BE2C (cell line): ENCODE measurements around the gene MAG.

Experiments
- DNase-seq: peaks from one replicate; pipeline ENCODE4 v3.0.0-alpha.2; 2020
- H3K27me3 ChIP-seq: fragments of 250-450 bp; sonication (Bioruptor Pico); 2 replicates; pipeline ENCODE4 v1.5.1; 2020; ENCODE audit warnings: mild to moderate bottlenecking
- H3K36me3 ChIP-seq: fragments of 250-450 bp; sonication (Bioruptor Pico); 2 replicates; pipeline ENCODE4 v1.5.1; 2020; ENCODE audit warnings: mild to moderate bottlenecking
- H3K4me1 ChIP-seq: fragments of 250-450 bp; sonication (Bioruptor Pico); 2 replicates; pipeline ENCODE4 v1.5.1; 2020
- H3K4me3 ChIP-seq: 2 replicates; pipeline ENCODE4 v1.5.1; 2011; ENCODE audit warnings: low read depth, low read length
- H3K9me3 ChIP-seq: fragments of 250-450 bp; sonication (Bioruptor Pico); 2 replicates; pipeline ENCODE4 v1.5.1; 2020
- TF ChIP-seq, protein P1 (sequence below): IDR thresholded peaks from 2 replicates; pipeline ENCODE4 v1.5.1; 2012; ENCODE audit warnings: mild to moderate bottlenecking, low read depth, low read length

The MAG gene

GRCh38 chr19:35299523-35300338 is 7.8 kb downstream of the MAG start:
- Histone ChIP-seq H3K9me3 (peaks cover 7% of the 10 kb centered on the region), H3K4me1 (no peaks in the 10 kb centered on the region), H3K4me3 (no peak overlapping the region)

DNA sequence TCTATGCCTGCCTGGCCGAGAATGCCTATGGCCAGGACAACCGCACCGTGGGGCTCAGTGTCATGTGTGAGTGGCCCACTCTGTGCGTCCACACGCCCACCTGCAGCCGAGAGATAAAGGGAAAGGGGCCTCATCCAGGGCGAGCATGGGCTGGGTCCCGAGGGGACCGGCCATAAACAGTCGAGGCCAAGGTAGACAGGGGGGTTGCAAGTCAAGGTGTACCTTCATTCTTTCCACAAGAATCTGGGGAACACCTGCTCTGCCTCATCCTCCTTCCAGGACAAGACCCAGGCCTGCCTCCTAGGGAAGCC is 8.3 kb downstream of the MAG start:
- Histone ChIP-seq H3K36me3 (no peaks in the 10 kb centered on the region), H3K4me3 (no peak overlapping the region), H3K9me3 (peaks cover 7% of the 10 kb centered on the region), H3K27me3 (peaks cover 7% of the 10 kb centered on the region; the same call in 1 of the 2 replicates), H3K4me1 (no peaks in the 10 kb centered on the region)
- TF ChIP-seq, protein P1, sequence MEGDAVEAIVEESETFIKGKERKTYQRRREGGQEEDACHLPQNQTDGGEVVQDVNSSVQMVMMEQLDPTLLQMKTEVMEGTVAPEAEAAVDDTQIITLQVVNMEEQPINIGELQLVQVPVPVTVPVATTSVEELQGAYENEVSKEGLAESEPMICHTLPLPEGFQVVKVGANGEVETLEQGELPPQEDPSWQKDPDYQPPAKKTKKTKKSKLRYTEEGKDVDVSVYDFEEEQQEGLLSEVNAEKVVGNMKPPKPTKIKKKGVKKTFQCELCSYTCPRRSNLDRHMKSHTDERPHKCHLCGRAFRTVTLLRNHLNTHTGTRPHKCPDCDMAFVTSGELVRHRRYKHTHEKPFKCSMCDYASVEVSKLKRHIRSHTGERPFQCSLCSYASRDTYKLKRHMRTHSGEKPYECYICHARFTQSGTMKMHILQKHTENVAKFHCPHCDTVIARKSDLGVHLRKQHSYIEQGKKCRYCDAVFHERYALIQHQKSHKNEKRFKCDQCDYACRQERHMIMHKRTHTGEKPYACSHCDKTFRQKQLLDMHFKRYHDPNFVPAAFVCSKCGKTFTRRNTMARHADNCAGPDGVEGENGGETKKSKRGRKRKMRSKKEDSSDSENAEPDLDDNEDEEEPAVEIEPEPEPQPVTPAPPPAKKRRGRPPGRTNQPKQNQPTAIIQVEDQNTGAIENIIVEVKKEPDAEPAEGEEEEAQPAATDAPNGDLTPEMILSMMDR, result no peak
- DNase-seq, result no peak

More at GRCh38 chr19:35299523-35300338, 7.8 kb downstream of the MAG start:
- H3K36me3 ChIP-seq, result no peaks in the 10 kb centered on the region
- TF ChIP-seq, protein P1, result no peak
- H3K27me3 ChIP-seq, result peaks cover 9% of the 10 kb centered on the region; the same call in 1 of the 2 replicates
- DNase-seq, result peak; percentile 75

- Histone ChIP-seq H3K36me3 (no peaks in the 10 kb centered on the region), H3K9me3 (peaks cover 7% of the 10 kb centered on the region), H3K4me3 (no peak overlapping the region), H3K4me1 (no peaks in the 10 kb centered on the region), H3K27me3 (no peaks in the 10 kb centered on the region)
- TF ChIP-seq, protein P1, result no peak
- no peak for DNase-seq
These were observed 10.0 kb downstream of the MAG start for GRCh38 chr19:35301961-35302360.

GRCh38 chr19:35302446-35302845 is 10.5 kb downstream of the MAG start:
- no peak for DNase-seq
- H3K9me3 ChIP-seq, result peaks cover 7% of the 10 kb centered on the region
- TF ChIP-seq, protein P1, result no peak
- no peaks in the 10 kb centered on the region for H3K4me1 ChIP-seq
- H3K36me3 ChIP-seq, result no peaks in the 10 kb centered on the region
- no peak overlapping the region for H3K4me3 ChIP-seq
- no peaks in the 10 kb centered on the region for H3K27me3 ChIP-seq

DNA sequence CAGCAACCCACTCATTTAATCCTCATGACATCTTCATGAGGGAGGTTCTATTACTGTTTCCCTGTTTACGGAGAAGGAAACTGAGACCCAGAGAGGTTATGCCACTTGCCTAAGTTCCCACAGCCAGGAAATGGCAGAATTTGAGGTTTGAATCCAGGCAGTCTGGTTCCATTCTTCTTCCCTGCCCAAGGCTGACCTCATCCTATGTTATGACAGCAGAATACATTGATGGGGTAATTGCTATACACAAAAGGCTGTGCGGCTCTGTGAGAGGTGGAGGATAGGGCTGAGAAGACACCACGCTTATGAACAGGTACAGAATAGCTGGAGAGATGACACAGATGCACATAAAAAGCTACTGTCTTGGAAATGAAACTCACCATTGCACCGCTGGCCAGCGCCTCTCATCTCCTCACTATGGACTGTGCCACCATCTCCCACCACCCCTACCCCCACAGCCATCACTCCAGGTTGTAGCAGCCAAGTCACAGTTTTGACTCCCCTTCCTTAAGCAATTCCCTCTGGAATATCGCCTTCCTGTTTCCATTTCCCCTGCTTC is 11.5 kb downstream of the MAG start:
- Histone ChIP-seq H3K4me1 (no peaks in the 10 kb centered on the region), H3K9me3 (peaks cover 5% of the 10 kb centered on the region), H3K36me3 (no peaks in the 10 kb centered on the region), H3K27me3 (no peaks in the 10 kb centered on the region), H3K4me3 (no peak overlapping the region)
- DNase-seq, result no peak
- TF ChIP-seq, protein P1, result no peak

GRCh38 chr19:35304036-35304435 is 12.1 kb downstream of the MAG start:
- no peaks in the 10 kb centered on the region for H3K27me3 ChIP-seq
- H3K9me3 ChIP-seq, result no peaks in the 10 kb centered on the region; the same call in 1 of the 2 replicates
- H3K4me3 ChIP-seq, result no peak overlapping the region
- no peaks in the 10 kb centered on the region for H3K36me3 ChIP-seq
- no peaks in the 10 kb centered on the region for H3K4me1 ChIP-seq
- TF ChIP-seq, protein P1, result no peak
- no peak for DNase-seq
